HAP-1 (cell line): ENCODE data around the gene ATL2.
"Not testable (repeated sequence)": the region's sequence is repeated elsewhere in the genome, so short reads cannot be mapped to it uniquely, and the experiment has no call there.

Experiments used
- DNase-seq, 2 experiments: peaks; one replicate each; pipeline ENCODE4 v3.0.0-alpha.2; 2016 to 2020; ENCODE audit warnings: low spot score in 2 of 2
- H3K27me3 ChIP-seq: fragments of 250-450 bp; sonication (Bioruptor Pico); 2 replicates; pipeline ENCODE4 v1.5.1; 2020; ENCODE audit warnings: low read depth, mild to moderate bottlenecking, moderate library complexity
- H3K36me3 ChIP-seq: fragments of 250-450 bp; sonication (Bioruptor Pico); replicated peaks from 2 replicates; pipeline ENCODE4 v1.5.1; 2020; ENCODE audit warnings: mild to moderate bottlenecking
- H3K4me1 ChIP-seq: fragments of 250-450 bp; sonication (Bioruptor Pico); 2 replicates; pipeline ENCODE4 v1.5.1; 2020; ENCODE audit warnings: mild to moderate bottlenecking
- H3K4me3 ChIP-seq: fragments of 250-450 bp; sonication (Bioruptor Pico); 2 replicates; pipeline ENCODE4 v1.5.1; 2020; ENCODE audit warnings: mild to moderate bottlenecking, moderate library complexity
- H3K9me3 ChIP-seq: fragments of 250-450 bp; sonication (Bioruptor Pico); 2 replicates; pipeline ENCODE4 v1.5.1; 2020; ENCODE audit warnings: mild to moderate bottlenecking, moderate library complexity
- in situ Hi-C: fragments of 300-500 bp; cut with MboI; formaldehyde crosslinking; loops from 3 replicates; pipeline ENCODE4 v1.14.3; 2020; ENCODE audit warnings: low sequenced_read_pairs, inconsistent platforms, mixed read lengths

The ATL2 gene

DNA sequence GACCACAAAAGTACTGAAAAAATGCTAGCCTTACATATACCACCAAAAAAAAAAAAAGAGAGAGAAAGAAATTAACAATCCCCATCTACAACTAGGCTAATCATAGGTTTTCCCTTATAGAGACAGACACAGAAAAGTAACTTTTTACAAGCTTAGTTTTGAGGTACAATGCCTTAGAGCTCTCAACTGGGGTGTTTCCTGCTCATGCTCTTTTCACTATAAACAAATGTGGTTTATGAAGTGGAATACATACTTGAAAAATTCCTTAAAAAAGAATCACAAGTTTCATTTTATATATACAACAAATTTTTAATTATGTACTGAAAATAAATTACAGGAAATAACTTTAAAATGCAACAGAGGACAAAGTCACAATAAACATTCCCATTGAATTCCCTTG, 82.5 kb downstream of the ATL2 start:
- no peak for DNase-seq
- H3K4me1 ChIP-seq, result peaks cover 10% of the 10 kb centered on the region
- H3K27me3 ChIP-seq, result no peaks in the 10 kb centered on the region
- peaks cover 29% of the 10 kb centered on the region for H3K36me3 ChIP-seq
- H3K4me3 ChIP-seq, result no peak overlapping the region
- in situ Hi-C loops, result no loop called here
- H3K9me3 ChIP-seq, result no peaks in the 10 kb centered on the region

DNA sequence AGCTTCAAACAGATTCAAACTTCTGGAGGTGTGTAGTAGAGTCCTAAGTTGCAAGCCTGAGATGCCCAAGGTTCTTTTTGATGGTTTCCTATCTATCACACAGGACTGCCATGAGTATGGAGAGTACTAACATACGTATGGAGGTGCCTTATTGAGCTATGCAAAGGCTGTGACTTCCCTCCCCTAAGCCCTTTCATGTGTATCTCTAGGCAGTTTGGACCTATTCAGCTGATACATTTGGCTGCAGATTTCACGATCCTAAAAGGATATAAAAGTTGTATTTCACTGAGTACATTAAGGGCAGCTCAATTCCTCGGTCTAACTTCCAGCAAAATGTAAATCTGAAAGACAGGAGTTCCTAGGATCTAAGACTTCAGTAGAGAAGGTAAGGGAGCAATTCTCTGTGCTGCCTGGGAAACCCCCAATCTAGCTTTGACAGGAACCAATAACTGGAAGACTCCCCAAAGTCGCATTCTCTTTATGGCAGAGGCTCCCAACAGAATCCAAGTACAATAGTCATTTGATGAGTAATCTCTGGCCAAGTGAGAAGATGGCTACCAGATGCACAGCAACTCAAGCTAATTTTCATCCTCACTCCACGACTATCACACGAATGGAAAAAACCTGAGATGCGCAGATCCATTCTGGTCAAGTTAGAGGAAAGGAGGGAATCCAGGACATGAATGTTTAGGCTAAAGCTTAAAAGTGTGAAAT, 83.8 kb downstream of the ATL2 start:
- no peaks in the 10 kb centered on the region for H3K27me3 ChIP-seq
- no peak overlapping the region for H3K4me3 ChIP-seq
- no peak for DNase-seq
- peaks cover 21% of the 10 kb centered on the region for H3K36me3 ChIP-seq
- peaks cover 10% of the 10 kb centered on the region for H3K4me1 ChIP-seq
- H3K9me3 ChIP-seq, result no peaks in the 10 kb centered on the region
- in situ Hi-C loops, result no loop called here

DNA sequence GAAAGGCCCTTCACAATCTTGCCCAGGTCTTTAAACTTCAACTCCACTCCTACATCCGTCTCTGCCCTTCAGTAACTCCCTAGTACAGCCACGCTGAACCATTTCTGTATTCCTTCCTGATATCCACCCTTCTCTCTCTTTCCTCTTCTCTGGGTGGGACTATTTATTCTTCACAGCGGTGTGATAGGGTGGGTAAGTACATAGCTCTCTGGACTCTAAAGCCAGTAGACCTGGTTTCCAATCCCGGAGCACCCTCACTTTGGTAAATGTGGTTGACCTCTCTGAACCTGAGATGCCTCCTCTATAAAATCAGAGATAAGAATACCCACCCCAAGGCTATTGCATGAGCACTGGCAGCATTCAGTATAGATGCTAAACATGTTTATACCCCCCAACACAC, 86.7 kb downstream of the ATL2 start:
- Histone ChIP-seq H3K36me3 (no peaks in the 10 kb centered on the region; the same call in 1 of the 2 replicates), H3K9me3 (no peaks in the 10 kb centered on the region), H3K27me3 (no peaks in the 10 kb centered on the region), H3K4me1 (peaks cover 3% of the 10 kb centered on the region), H3K4me3 (no peak overlapping the region)
- in situ Hi-C loops, result no loop called here
- no peak for DNase-seq

DNA sequence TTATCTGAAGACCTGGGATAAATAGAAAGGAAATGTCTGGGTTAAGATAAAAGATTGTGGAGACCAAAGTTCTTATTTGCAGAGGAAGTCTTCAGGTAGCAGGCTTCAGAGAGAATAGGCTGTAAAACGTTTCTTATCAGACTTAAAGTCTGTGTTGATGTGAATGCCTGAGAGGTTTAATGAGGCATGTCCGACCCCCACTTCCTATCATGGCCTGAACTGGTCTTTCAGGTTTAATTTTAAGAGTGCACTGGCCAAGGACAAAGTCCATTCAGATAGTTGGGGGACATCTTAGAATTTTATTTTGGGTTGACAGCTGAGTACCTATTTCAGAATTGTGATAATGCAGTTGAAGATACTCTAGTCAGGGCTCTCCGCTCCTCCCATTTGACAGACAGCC, 92.1 kb downstream of the ATL2 start:
- Histone ChIP-seq H3K9me3 (no peaks in the 10 kb centered on the region), H3K36me3 (no peaks in the 10 kb centered on the region), H3K4me1 (no peaks in the 10 kb centered on the region), H3K4me3 (no peak overlapping the region), H3K27me3 (no peaks in the 10 kb centered on the region)
- no peak for DNase-seq
- in situ Hi-C loops, result no loop called here

DNA sequence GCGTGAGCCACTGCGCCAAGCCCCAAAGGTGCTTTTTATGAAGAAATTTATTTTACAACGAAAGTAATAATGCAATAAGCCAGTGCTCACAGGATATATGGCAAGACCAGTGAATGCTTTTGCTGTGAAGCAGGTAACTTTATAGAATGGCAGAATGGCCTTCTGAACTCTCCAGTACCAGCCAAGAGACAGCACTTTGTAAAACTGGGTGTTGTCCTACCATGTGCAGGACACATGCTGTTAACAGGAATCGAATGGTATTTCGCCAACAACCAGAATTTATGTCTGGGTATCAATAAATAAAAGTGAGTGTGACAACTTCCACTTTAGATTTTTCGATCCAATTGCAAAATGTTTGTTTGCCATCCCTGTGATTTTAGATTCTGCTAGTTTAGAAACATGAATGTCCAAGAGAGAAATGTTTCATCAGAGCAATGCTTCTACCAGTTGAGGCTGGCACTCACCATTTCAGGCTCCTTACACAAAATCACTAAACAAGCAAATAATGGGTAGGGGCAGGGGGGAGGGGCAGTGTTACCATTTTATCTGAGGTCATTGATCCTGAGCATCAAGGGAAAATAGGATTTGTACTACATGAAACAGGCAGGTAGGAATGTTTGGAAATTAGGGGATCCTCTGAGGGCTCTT, 95.9 kb downstream of the ATL2 start:
- H3K4me1 ChIP-seq, result peaks cover 17% of the 10 kb centered on the region
- no peak overlapping the region for H3K4me3 ChIP-seq
- DNase-seq, result no peak
- no peaks in the 10 kb centered on the region; the same call in 1 of the 2 replicates for H3K36me3 ChIP-seq
- in situ Hi-C loops, result no loop called here
- H3K27me3 ChIP-seq, result no peaks in the 10 kb centered on the region
- no peaks in the 10 kb centered on the region for H3K9me3 ChIP-seq

DNA sequence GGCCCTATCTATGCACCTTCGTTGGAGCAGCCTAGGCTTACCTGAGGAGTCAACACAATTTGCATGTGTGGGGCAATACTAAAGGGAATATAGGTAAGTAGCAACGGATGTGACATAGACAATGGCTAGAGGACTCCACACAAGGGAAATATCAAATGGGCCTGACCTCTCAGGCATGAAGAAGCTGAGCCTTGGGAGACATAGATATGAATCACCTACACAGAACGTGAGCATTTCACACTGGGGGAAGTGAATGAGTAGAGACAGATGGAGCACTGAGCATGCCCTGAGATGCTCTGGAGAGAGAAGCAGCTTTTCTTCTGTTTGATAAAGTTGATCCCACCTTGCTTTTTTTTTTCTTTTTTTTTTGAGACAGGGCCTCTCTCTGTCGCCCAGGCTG, 97.9 kb downstream of the ATL2 start:
- DNase-seq, result no peak
- H3K4me3 ChIP-seq, result no peak overlapping the region
- H3K4me1 ChIP-seq, result peaks cover 17% of the 10 kb centered on the region
- no peaks in the 10 kb centered on the region; the same call in 1 of the 2 replicates for H3K36me3 ChIP-seq
- H3K27me3 ChIP-seq, result no peaks in the 10 kb centered on the region
- no peaks in the 10 kb centered on the region for H3K9me3 ChIP-seq
- in situ Hi-C loops, result no loop called here

DNA sequence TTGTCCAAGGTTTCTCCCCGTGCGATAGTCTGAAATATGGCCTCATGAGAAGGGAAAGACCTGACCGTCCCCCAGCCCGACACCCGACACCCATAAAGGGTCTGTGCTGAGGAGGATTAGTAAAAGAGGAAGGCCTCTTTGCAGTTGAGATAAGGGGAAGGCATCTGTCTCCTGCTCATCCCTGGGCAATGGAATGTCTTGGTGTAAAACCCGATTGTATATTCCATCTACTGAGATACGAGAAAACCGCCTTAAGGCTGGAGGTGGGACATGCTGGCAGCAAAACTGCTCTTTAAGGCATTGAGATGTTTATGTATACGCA, 99.0 kb downstream of the ATL2 start:
- H3K9me3 ChIP-seq, DNase-seq, in situ Hi-C loops: not testable (repeated sequence)

DNA sequence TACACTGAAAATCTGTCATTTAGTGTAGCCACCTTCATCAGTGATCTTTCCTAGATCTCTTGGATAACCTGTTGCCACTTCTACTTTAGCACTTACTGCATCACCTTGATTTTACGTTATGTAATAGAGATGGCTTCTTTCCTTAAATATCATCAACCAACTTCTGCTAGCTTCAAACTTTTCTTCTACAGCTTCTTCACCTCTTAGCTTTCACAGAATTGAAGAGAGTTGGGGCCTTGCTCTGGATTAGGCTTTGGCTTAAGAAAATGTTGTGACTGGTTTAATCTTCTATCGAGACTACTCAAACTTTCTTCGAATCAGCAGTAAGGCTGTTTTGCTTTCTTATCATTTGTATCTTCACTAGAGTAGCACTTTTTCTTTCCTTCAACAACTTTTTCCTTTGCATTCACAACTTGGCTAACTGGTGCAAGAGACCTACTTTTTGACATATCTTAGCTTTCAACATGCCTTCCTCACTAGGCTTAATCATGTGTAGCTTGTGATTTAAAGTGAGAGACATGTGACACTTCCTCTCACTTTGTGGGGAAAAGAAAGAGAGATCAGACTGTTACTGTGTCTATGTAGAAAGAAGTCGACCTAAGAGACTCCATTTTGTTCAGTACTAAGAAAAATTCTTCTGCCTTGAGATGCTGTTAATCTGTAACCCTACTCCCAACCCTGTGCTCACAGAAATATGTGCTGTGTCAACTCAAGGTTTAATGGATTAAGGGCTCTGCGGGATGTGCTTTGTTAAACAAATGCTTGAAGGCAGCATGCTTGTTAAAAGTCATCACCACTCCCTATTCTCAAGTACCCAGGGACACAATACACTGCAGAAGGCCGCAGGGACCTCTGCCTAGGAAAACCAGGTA, 99.6 kb downstream of the ATL2 start:
- Histone ChIP-seq H3K36me3 (no peaks in the 10 kb centered on the region; the same call in 1 of the 2 replicates), H3K4me1 (peaks cover 17% of the 10 kb centered on the region), H3K27me3 (no peaks in the 10 kb centered on the region), H3K9me3 (no peaks in the 10 kb centered on the region), H3K4me3 (no peak overlapping the region)
- in situ Hi-C loops, result no loop called here
- peak; percentile 76 to 83 for DNase-seq

More for the DNA sequence above, 99.0 kb downstream of the ATL2 start:
- not testable (repeated sequence) for H3K4me3 ChIP-seq, H3K27me3 ChIP-seq, H3K36me3 ChIP-seq
- peaks cover 17% of the 10 kb centered on the region for H3K4me1 ChIP-seq

DNA sequence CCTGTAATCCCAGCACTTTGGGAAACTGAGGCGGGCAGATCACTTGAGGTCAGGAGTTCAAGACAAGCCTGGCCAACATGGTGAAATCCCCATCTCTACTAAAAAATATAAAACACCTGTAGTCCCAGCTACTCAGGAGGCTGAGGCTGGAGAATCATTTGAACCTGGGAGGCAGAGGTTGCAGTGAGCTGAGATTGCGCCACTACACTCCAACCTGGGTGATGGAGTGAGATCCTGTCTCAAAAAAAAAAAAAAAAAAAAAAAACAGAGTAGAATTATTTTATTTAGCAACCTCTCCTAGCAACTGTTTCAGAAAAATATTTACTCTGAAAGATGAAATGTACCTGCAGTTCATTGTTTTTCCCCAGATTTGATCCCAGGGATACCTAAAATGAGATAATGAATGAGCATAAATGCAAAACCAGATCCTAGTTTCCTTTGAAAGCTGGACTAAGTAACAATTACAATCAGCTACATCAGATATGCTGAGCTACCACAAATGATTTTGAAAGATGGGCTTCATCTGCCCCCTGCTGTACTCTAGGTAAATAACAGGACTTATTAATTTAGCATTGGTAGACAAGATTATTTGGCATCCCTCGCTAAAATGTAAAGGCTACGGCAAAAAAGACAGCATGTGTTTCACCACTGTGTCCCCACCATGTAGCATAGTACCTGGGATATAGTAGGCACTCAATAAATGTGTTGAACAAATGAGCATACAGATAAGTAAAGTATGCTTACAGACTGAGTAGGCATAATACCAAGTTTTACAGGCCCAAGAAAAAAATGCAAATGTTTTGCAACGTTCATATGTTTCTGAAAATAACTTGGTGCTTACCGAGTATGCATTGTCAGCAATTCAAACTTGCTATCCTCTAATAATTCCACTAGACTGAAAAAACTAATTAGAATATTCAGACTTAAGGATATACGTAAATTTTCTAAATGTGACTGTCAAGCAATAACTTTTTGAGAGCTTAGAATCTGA, 102.5 kb downstream of the ATL2 start:
- H3K36me3 ChIP-seq, result no peaks in the 10 kb centered on the region; the same call in 1 of the 2 replicates
- DNase-seq, result peak; percentile 59 to 74
- H3K4me3 ChIP-seq, result no peak overlapping the region
- peaks cover 17% of the 10 kb centered on the region for H3K4me1 ChIP-seq
- in situ Hi-C loops, result loop anchor here (25.0 kb wide), 1 partner anchor 887 kb away; no protein-coding TSS in a partner anchor
- H3K27me3 ChIP-seq, result no peaks in the 10 kb centered on the region
- no peaks in the 10 kb centered on the region for H3K9me3 ChIP-seq

DNA sequence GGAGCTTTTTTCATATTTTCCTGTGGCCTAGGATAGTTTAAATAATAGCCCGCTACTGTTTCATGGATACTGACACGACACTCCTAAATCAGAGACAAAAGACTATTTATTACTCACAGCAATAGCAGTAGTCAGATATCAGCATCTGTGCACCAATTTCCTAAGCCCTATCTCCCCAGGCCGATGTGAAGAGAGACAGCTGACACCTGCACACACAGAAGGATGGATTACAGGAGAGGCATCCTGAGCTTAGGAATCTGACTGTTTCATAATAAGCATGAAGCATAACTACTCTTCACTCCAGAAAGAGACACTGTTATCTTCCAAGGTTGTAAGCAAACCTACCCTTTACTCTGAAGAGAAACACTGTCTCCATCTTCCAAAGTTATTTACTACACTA, 105.4 kb downstream of the ATL2 start:
- H3K36me3 ChIP-seq, result no peaks in the 10 kb centered on the region
- H3K27me3 ChIP-seq, result no peaks in the 10 kb centered on the region
- DNase-seq, result no peak
- no peaks in the 10 kb centered on the region for H3K4me1 ChIP-seq
- H3K4me3 ChIP-seq, result no peak overlapping the region
- in situ Hi-C loops, result loop anchor here (25.0 kb wide), 1 partner anchor 884 kb away; no protein-coding TSS in a partner anchor
- no peaks in the 10 kb centered on the region for H3K9me3 ChIP-seq

DNA sequence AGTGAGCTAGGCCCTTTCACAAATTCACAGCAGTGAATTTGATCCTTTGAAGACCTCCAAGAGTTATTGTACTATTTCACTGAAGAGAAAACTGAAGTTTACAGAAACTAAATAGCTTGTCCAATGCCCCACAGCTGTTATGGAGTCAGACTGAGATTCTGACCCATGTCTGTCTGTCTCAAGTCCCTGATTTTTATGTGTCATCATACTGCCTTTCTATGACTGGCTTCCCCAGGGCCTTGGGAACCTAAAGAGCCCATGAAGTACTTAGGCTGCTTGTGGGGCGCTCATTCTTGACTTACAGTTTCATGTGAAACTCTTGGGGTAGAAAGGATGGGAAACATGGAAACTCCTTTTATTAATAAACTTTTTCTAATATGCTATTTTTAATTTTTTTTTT, 107.7 kb downstream of the ATL2 start:
- in situ Hi-C loops, result loop anchor here (10.0 to 25.0 kb wide), 2 partner anchors 295 to 882 kb away; no protein-coding TSS in a partner anchor
- DNase-seq, result no peak
- H3K4me3 ChIP-seq, result no peak overlapping the region

DNA sequence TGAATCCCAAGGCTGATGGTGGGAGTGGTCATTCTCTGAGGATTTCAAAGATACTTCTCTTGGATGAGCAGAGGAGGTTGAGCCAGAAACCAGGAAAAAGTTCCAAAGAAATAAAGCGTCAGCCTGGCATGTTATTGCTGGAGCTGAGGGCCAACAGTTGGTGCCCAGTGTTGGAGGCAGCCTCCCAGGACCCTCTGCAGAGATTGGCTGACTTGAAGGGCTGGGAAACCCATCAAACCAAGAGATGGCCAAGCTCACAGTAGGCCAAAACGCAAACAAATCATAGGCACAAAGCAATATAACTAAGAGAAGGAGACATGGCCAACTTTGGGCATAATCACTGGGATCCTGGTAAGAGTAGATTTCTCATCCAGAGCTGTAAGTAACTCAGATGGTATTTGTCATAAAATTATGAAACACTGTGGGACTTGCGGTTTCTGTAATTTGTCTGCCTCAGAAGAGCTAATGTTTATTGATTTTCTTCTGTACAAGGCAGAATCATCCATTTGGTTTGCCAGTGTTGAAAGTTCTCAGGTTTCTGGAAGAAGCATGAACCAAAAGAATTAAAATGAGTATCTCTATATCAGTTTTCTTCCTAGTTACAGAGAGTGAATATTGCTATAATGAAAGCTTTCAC, 108.3 kb downstream of the ATL2 start:
- no peaks in the 10 kb centered on the region for H3K4me1 ChIP-seq
- in situ Hi-C loops, result loop anchor here (10.0 to 25.0 kb wide), 2 partner anchors 294 to 882 kb away; no protein-coding TSS in a partner anchor
- no peak overlapping the region for H3K4me3 ChIP-seq
- H3K27me3 ChIP-seq, result no peaks in the 10 kb centered on the region
- no peak for DNase-seq
- no peaks in the 10 kb centered on the region for H3K36me3 ChIP-seq
- H3K9me3 ChIP-seq, result no peaks in the 10 kb centered on the region

More for the DNA sequence above, 107.7 kb downstream of the ATL2 start:
- H3K9me3 ChIP-seq, result no peaks in the 10 kb centered on the region
- H3K4me1 ChIP-seq, result no peaks in the 10 kb centered on the region
- H3K36me3 ChIP-seq, result no peaks in the 10 kb centered on the region
- no peaks in the 10 kb centered on the region for H3K27me3 ChIP-seq
